Loucy (cell line): ENCODE measurements around the gene MIEF1.

Experiments
- CTCF ChIP-seq: fragments of 200-600 bp; sonication (generic); conservative IDR thresholded peaks from 2 replicates; pipeline ENCODE4 v1.5.1; 2014; ENCODE audit warnings: mild to moderate bottlenecking, antibody characterized with exemption, low read length
- EZH2phosphoT487 ChIP-seq: fragments of 200-600 bp; IDR thresholded peaks from 2 replicates; pipeline ENCODE4 v1.6.1; 2018; ENCODE audit warnings: antibody characterized with exemption, mild to moderate bottlenecking, moderate library complexity, borderline replicate concordance

- TF ChIP-seq CTCF: no peak
- no peak for TF ChIP-seq EZH2phosphoT487
Observed at GRCh38 chr22:39562839-39563489, 60.9 kb downstream of the MIEF1 start.
